HG02571 (cell line): ENCODE measurements around the gene ARHGAP10.
A peak's percentile ranks its signal among the peaks of the same experiment; 100 is the strongest.
"Not testable (repeated sequence)": the region's sequence is repeated elsewhere in the genome, so short reads cannot be mapped to it uniquely, and the experiment has no call there.

Source experiments
- ATAC-seq: cut with Tn5 transposase; IDR thresholded peaks from one replicate; pipeline ENCODE4 v1.9.1; 2021; ENCODE audit warnings: mild to moderate bottlenecking, moderate library complexity; ENCODE audit not compliant: unreplicated experiment

Gene ARHGAP10

GRCh38 chr4:147891476-147892115 lies 159.7 kb downstream of the ARHGAP10 start:
- no peak for ATAC-seq

- no peak for ATAC-seq
Measured at GRCh38 chr4:147899512-147899911, 167.6 kb downstream of the ARHGAP10 start.

- ATAC-seq = no peak
Measured at GRCh38 chr4:147901388-147901787, 169.5 kb downstream of the ARHGAP10 start.

- no peak for ATAC-seq
Measured at GRCh38 chr4:147901916-147902315, 170.0 kb downstream of the ARHGAP10 start.

- ATAC-seq = no peak
Measured at GRCh38 chr4:147909225-147909624, 177.3 kb downstream of the ARHGAP10 start.

GRCh38 chr4:147910315-147910714 lies 178.4 kb downstream of the ARHGAP10 start:
- no peak for ATAC-seq

GRCh38 chr4:147912106-147912505 lies 180.2 kb downstream of the ARHGAP10 start:
- ATAC-seq = not testable (repeated sequence)

GRCh38 chr4:147913137-147913536 lies 181.2 kb downstream of the ARHGAP10 start:
- no peak for ATAC-seq

GRCh38 chr4:147916351-147916750 lies 184.5 kb downstream of the ARHGAP10 start:
- ATAC-seq = no peak

- ATAC-seq = no peak
Measured at GRCh38 chr4:147923381-147923780, 191.5 kb downstream of the ARHGAP10 start.

- ATAC-seq = no peak
Measured at GRCh38 chr4:147923854-147924253, 192.0 kb downstream of the ARHGAP10 start.

GRCh38 chr4:147924604-147925412 lies 192.9 kb downstream of the ARHGAP10 start:
- no peak for ATAC-seq

- no peak for ATAC-seq
Measured at GRCh38 chr4:147927377-147928137, 195.7 kb downstream of the ARHGAP10 start.

- no peak for ATAC-seq
Measured at GRCh38 chr4:147928400-147928799, 196.5 kb downstream of the ARHGAP10 start.

GRCh38 chr4:147929746-147930145 lies 197.9 kb downstream of the ARHGAP10 start:
- ATAC-seq = no peak

GRCh38 chr4:147933316-147933715 lies 201.4 kb downstream of the ARHGAP10 start:
- ATAC-seq = no peak

GRCh38 chr4:147933779-147934178 lies 201.9 kb downstream of the ARHGAP10 start:
- no peak for ATAC-seq

GRCh38 chr4:147938496-147938895 lies 206.6 kb downstream of the ARHGAP10 start:
- ATAC-seq = no peak

GRCh38 chr4:147940171-147940570 lies 208.3 kb downstream of the ARHGAP10 start:
- ATAC-seq = no peak

- ATAC-seq = no peak
Measured at GRCh38 chr4:147941373-147941772, 209.5 kb downstream of the ARHGAP10 start.

- peak; percentile 30 for ATAC-seq
Measured at GRCh38 chr4:147942729-147943128, 210.8 kb downstream of the ARHGAP10 start.
